ENCODE measurements around the gene PAQR5.
"Not testable (repeated sequence)": the region's sequence is repeated elsewhere in the genome, so short reads cannot be mapped to it uniquely, and the experiment has no call there.

Gene PAQR5

DNA sequence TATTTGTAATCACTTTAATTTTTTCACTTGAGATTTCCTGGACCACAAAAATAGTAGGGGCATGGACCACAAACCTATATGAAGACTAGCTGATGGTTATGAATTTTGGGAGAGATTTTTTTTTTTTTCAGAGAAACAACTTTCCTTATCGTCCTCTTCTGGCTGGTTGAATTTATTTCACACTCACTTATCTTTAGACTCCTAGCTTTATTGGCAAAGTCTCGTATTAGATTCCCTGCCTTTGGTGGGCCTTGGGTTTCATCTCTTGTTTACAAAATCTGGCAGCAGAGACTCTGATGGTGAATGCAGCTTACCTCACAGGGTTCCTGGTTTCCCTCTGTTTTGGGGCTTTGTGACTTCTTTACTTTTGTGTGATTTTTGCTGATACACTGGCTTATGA is 70.9 kb downstream of the PAQR5 start:
- peaks cover 16% of the 10 kb centered on the region for H3K27me3 Mint-ChIP-seq (ENCODE audit: low read depth)
- no peak for DNase-seq (ENCODE audit: low spot score)
- H3K9me3 Mint-ChIP-seq, result no peaks in the 10 kb centered on the region
- no peak overlapping the region for H3K27ac Mint-ChIP-seq
- H3K4me1 Mint-ChIP-seq (ENCODE audit: low read depth), result no peaks in the 10 kb centered on the region
- no peaks in the 10 kb centered on the region for H3K36me3 Mint-ChIP-seq (ENCODE audit: low read depth)
- H3K4me3 Mint-ChIP-seq, result no peak overlapping the region

- H3K4me3 Mint-ChIP-seq, result no peak overlapping the region
- H3K27ac Mint-ChIP-seq, result no peak overlapping the region
- peaks cover 9% of the 10 kb centered on the region for H3K27me3 Mint-ChIP-seq (ENCODE audit: low read depth)
- H3K9me3 Mint-ChIP-seq, result no peaks in the 10 kb centered on the region
- no peaks in the 10 kb centered on the region for H3K4me1 Mint-ChIP-seq (ENCODE audit: low read depth)
- H3K36me3 Mint-ChIP-seq (ENCODE audit: low read depth), result no peaks in the 10 kb centered on the region
- no peak for DNase-seq (ENCODE audit: low spot score)
Measured at GRCh38 chr15:69373406-69373805, 74.7 kb downstream of the PAQR5 start.

DNA sequence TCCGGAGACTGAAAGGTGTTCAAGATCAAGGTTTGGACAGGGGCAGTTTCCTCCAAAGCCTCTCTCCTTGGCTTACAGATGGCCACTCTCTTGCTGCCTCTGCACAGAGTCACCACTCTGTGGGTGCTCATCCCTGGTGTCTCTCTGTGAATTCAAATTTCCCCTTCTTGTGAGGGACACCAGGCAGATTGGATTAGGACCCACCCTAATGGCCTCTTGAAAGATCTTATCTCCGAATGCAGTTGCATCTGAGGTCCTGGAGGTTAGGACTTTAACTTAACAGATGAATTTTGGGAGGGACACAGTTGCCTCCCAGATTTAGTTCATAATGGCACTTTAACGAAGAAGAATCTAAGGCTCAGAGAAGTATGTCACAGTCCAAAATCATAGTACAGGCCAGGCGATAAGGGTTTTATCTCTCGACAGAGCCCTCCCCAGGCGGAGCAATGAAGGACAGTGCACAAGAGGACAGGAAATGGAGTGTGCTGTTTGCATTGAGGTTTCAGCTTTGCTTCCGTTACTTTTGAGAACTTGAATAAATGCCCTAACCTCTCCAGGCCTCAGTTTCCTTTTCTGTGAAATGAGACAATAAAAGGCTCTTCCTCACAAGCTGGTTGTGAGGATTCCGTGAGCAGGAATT is 76.6 kb downstream of the PAQR5 start:
- Mint-ChIP-seq H3K9me3 (no peaks in the 10 kb centered on the region), H3K4me1 (ENCODE audit: low read depth) (no peaks in the 10 kb centered on the region), H3K4me3 (no peak overlapping the region), H3K36me3 (ENCODE audit: low read depth) (no peaks in the 10 kb centered on the region), H3K27me3 (ENCODE audit: low read depth) (peaks cover 3% of the 10 kb centered on the region), H3K27ac (no peak overlapping the region)
- no peak for DNase-seq (ENCODE audit: low spot score)

- Mint-ChIP-seq H3K36me3 (ENCODE audit: low read depth) (no peaks in the 10 kb centered on the region), H3K27ac (no peak overlapping the region)
Measured at GRCh38 chr15:69377216-69377970, 78.7 kb downstream of the PAQR5 start.

GRCh38 chr15:69380100-69380725 is 81.5 kb downstream of the PAQR5 start:
- H3K9me3 Mint-ChIP-seq, result no peaks in the 10 kb centered on the region
- peaks cover 3% of the 10 kb centered on the region for H3K27me3 Mint-ChIP-seq (ENCODE audit: low read depth)
- H3K27ac Mint-ChIP-seq, result no peak overlapping the region
- H3K4me3 Mint-ChIP-seq, result no peak overlapping the region
- H3K4me1 Mint-ChIP-seq (ENCODE audit: low read depth), result no peaks in the 10 kb centered on the region
- no peaks in the 10 kb centered on the region for H3K36me3 Mint-ChIP-seq (ENCODE audit: low read depth)
- no peak for DNase-seq (ENCODE audit: low spot score)

More at GRCh38 chr15:69377216-69377970, 78.7 kb downstream of the PAQR5 start:
- H3K4me3 Mint-ChIP-seq, result no peak overlapping the region
- peaks cover 3% of the 10 kb centered on the region for H3K27me3 Mint-ChIP-seq (ENCODE audit: low read depth)
- DNase-seq (ENCODE audit: low spot score), result no peak
- no peaks in the 10 kb centered on the region for H3K9me3 Mint-ChIP-seq
- H3K4me1 Mint-ChIP-seq (ENCODE audit: low read depth), result no peaks in the 10 kb centered on the region

- Mint-ChIP-seq H3K9me3 (no peaks in the 10 kb centered on the region), H3K27me3 (ENCODE audit: low read depth) (peaks cover 3% of the 10 kb centered on the region), H3K36me3 (ENCODE audit: low read depth) (no peaks in the 10 kb centered on the region), H3K27ac (no peak overlapping the region), H3K4me3 (no peak overlapping the region), H3K4me1 (ENCODE audit: low read depth) (no peaks in the 10 kb centered on the region)
- no peak for DNase-seq (ENCODE audit: low spot score)
Measured at GRCh38 chr15:69380726-69381105, 82.0 kb downstream of the PAQR5 start.

DNA sequence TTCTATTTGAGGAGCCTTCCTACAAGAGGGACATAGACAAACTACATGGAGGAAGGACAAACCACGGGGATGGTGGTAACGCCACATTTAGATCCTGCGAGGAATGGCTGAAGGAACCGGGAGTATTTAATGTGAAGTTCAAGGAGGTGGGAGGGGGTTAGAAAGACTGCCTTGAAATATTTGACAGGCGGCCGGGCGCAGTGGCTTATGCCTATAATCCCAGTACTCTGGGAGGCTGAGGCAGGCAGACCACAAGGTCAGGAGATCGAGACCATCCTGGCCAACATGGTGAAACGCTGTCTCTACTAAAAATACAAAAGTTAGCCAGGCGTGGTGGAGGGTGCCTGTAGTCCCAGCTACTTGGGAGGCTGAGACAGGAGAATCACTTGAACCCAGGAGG is 83.5 kb downstream of the PAQR5 start:
- H3K36me3 Mint-ChIP-seq (ENCODE audit: low read depth); H3K4me1 Mint-ChIP-seq (ENCODE audit: low read depth); H3K9me3 Mint-ChIP-seq; DNase-seq (ENCODE audit: low spot score); H3K27me3 Mint-ChIP-seq (ENCODE audit: low read depth); H3K4me3 Mint-ChIP-seq; H3K27ac Mint-ChIP-seq: not testable (repeated sequence)

DNA sequence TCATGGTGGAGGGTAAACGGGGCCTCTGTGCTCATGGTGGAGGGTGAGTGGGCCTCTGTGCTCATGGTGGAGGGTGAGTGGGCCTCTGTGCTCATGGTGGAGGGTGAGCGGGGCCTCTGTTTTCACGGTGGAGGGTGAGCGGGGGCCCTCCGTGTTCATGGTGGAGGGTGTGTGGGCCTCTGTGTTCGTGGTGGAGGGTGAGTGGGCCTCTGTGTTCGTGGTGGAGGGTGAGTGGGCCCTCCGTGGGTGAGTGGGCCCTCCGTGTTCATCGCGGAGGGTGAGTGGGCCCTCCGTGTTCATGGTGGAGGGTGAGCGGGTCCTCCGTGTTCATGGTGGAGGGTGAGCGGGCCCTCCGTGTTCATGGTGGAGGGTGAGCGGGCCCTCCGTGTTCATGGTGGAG is 85.4 kb downstream of the PAQR5 start:
- H3K9me3 Mint-ChIP-seq; H3K4me3 Mint-ChIP-seq; H3K36me3 Mint-ChIP-seq (ENCODE audit: low read depth); H3K4me1 Mint-ChIP-seq (ENCODE audit: low read depth); DNase-seq (ENCODE audit: low spot score); H3K27me3 Mint-ChIP-seq (ENCODE audit: low read depth); H3K27ac Mint-ChIP-seq: not testable (repeated sequence)

DNA sequence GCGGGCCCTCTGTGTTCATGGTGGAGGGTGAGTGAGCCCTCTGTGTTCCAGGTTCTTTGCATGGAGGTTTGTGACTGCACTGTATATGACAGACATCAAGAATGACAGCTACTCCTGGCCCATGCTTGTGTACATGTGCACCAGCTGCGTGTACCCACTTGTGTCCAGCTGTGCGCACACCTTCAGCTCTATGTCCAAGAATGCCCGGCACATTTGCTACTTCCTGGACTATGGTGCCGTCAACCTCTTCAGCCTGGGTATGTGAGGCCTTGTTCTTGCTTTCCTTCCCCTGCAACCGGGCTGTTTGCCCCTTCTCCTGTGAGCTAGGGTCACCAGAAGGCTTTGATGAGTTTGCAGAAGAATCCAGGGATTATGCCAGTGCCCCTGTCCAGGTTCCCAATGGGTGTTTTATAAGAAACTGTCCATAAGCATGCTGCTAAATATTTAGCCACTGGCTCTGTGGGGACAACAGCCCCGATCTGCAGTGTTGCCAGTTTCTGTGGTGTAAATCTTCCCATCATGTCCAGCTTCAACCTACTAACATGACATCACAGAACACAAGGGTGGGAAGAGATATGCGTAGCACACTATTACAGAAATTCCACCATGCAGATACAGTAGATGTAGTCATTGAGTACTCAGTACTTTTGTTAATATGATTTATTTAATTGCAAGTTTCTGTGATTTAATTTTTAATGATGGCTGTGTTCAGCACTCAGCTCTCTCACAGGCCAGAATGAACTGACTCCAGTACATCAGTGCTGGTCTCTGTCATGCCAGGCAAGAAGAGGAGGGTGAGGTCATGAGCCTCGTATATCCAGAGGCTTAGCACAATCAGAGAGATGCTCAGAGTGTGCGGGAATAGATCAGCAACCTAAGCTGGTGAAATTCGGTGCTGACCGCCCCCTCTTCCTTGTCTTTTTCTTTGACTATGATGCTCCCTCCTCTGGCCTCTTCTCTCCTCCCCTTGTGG is 86.2 kb downstream of the PAQR5 start:
- Mint-ChIP-seq H3K27me3 (ENCODE audit: low read depth) (no peaks in the 10 kb centered on the region), H3K4me1 (ENCODE audit: low read depth) (no peaks in the 10 kb centered on the region), H3K4me3 (no peak overlapping the region), H3K9me3 (no peaks in the 10 kb centered on the region), H3K27ac (no peak overlapping the region), H3K36me3 (ENCODE audit: low read depth) (no peaks in the 10 kb centered on the region)
- DNase-seq (ENCODE audit: low spot score), result no peak

DNA sequence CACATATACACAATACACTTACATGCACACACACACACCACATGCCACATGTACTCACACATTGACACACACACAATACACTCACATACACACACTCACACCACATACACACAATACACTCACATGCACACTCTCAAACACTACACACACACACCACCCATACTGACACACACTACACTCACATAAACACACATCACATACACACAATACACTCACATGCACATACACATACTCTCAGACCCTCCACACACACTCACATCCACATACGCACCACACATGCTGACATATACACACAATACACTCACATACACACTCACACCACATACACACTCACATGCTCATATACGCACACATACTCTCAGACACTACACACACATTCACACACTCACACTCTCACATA is 87.1 kb downstream of the PAQR5 start:
- no peak overlapping the region for H3K27ac Mint-ChIP-seq
- H3K9me3 Mint-ChIP-seq, result no peaks in the 10 kb centered on the region
- H3K4me3 Mint-ChIP-seq, result no peak overlapping the region
- H3K27me3 Mint-ChIP-seq (ENCODE audit: low read depth), result no peaks in the 10 kb centered on the region
- no peaks in the 10 kb centered on the region for H3K36me3 Mint-ChIP-seq (ENCODE audit: low read depth)
- DNase-seq (ENCODE audit: low spot score), result no peak
- H3K4me1 Mint-ChIP-seq (ENCODE audit: low read depth), result no peaks in the 10 kb centered on the region

- no peak for DNase-seq (ENCODE audit: low spot score)
- H3K4me1 Mint-ChIP-seq (ENCODE audit: low read depth), result no peaks in the 10 kb centered on the region
- no peak overlapping the region for H3K27ac Mint-ChIP-seq
- no peaks in the 10 kb centered on the region for H3K9me3 Mint-ChIP-seq
- H3K27me3 Mint-ChIP-seq (ENCODE audit: low read depth), result no peaks in the 10 kb centered on the region
- H3K4me3 Mint-ChIP-seq, result no peak overlapping the region
- no peaks in the 10 kb centered on the region for H3K36me3 Mint-ChIP-seq (ENCODE audit: low read depth)
Measured at GRCh38 chr15:69386284-69386683, 87.6 kb downstream of the PAQR5 start.

- Mint-ChIP-seq H3K36me3 (ENCODE audit: low read depth) (no peaks in the 10 kb centered on the region), H3K27me3 (ENCODE audit: low read depth) (no peaks in the 10 kb centered on the region), H3K27ac (no peak overlapping the region), H3K9me3 (no peaks in the 10 kb centered on the region), H3K4me3 (no peak overlapping the region), H3K4me1 (ENCODE audit: low read depth) (no peaks in the 10 kb centered on the region)
- DNase-seq (ENCODE audit: low spot score), result no peak
Measured at GRCh38 chr15:69388260-69388705, 89.6 kb downstream of the PAQR5 start.

DNA sequence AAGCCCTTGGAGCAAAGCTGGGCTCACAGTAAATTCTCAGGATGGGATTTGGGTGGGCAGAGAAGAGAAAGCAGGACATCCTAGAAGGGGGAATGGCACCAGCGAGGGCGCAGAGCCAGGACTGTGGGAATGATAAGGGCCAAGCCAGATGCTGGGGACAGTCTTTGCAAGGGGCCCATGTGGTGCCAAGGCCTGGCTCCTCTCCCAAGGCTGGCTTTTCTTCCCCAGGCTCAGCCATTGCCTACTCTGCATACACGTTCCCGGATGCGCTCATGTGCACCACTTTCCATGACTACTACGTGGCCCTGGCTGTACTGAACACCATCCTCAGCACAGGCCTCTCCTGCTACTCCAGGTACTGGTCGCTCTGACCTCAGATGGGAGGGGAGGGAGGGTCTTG is 90.7 kb downstream of the PAQR5 start:
- Mint-ChIP-seq H3K9me3 (no peaks in the 10 kb centered on the region), H3K27me3 (ENCODE audit: low read depth) (no peaks in the 10 kb centered on the region), H3K4me3 (no peak overlapping the region), H3K4me1 (ENCODE audit: low read depth) (peaks cover 2% of the 10 kb centered on the region), H3K36me3 (ENCODE audit: low read depth) (no peaks in the 10 kb centered on the region), H3K27ac (no peak overlapping the region)
- DNase-seq (ENCODE audit: low spot score), result no peak

DNA sequence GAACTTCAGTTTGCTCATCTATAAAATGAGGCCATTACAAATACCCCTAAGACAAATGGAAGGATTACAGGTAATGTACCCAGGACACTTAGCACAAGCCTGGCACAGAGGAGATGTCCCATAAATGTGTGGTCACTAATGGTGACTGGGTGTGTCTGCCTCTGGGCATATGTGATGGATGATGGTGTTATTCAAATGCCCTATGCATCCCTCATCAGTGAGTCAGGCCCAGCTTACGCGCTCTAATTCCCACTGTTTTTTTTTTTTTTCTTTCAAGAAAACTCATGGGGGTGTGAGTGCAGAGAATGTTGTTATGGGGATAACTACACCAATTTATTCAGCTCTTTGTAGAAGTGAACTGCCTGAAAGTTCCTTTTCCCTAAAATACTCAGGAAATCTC is 91.9 kb downstream of the PAQR5 start:
- H3K27me3 Mint-ChIP-seq (ENCODE audit: low read depth), result peaks cover under 1% of the 10 kb centered on the region
- H3K9me3 Mint-ChIP-seq, result no peaks in the 10 kb centered on the region
- H3K36me3 Mint-ChIP-seq (ENCODE audit: low read depth), result no peaks in the 10 kb centered on the region
- H3K4me1 Mint-ChIP-seq (ENCODE audit: low read depth), result peaks cover 5% of the 10 kb centered on the region
- no peak for DNase-seq (ENCODE audit: low spot score)
- H3K4me3 Mint-ChIP-seq, result no peak overlapping the region
- no peak overlapping the region for H3K27ac Mint-ChIP-seq
